Measurements from ENCODE around the gene ATP1B1.

- TF ChIP-seq POLR2A (IDR thresholded peaks at IDR 0.05) (no peak), CTCF (IDR thresholded peaks at IDR 0.05) (no peak)
Measured at GRCh38 chr1:169060919-169061639, 45.4 kb upstream of the ATP1B1 start.
